Mesothelial cell of epicardium (in vitro differentiated cells): Measurements from ENCODE around the gene LZTFL1. TPM values are rescaled to one million over a fixed set of nuclear protein-coding genes. Genes with fewer than 3 reads are reported as not detected.

Experiments used
- DNase-seq, 2 experiments: peaks; one replicate each; pipeline ENCODE4 v3.0.0; 2021; ENCODE audit warnings: low spot score in 2 of 2; ENCODE audit not compliant: unreplicated experiment in 2 of 2
- H3K27ac Mint-ChIP-seq: 2 replicates; pipeline ENCODE4 v1.8.0; 2021; ENCODE audit warnings: mixed read lengths
- H3K27me3 Mint-ChIP-seq: 2 replicates; pipeline ENCODE4 v1.8.0; 2021; ENCODE audit warnings: low read depth, mixed read lengths
- H3K36me3 Mint-ChIP-seq: 2 replicates; pipeline ENCODE4 v1.8.0; 2021; ENCODE audit warnings: mixed read lengths
- H3K4me1 Mint-ChIP-seq: 2 replicates; pipeline ENCODE4 v1.8.0; 2021; ENCODE audit warnings: mixed read lengths
- H3K4me3 Mint-ChIP-seq: 2 replicates; pipeline ENCODE4 v1.8.0; 2021; ENCODE audit warnings: mild to moderate bottlenecking, moderate library complexity, mixed read lengths
- H3K9me3 Mint-ChIP-seq: 2 replicates; pipeline ENCODE4 v1.8.0; 2021; ENCODE audit warnings: mixed read lengths
- total RNA-seq: library from RNA; stranded (reverse); gene quantifications from 3 replicates; pipeline ENCODE4 v1.2.1, GENCODE V29; 2021
- TF ChIP-seq, protein P1 (sequence below): fragments of 200-600 bp; sonication (generic); IDR thresholded peaks from one replicate; pipeline ENCODE4 v1.5.0; 2021; ENCODE audit warnings: antibody characterized with exemption; ENCODE audit not compliant: unreplicated experiment

LZTFL1 gene
- total RNA-seq, 1 donor from 2014 or later: 21.7 TPM

DNA sequence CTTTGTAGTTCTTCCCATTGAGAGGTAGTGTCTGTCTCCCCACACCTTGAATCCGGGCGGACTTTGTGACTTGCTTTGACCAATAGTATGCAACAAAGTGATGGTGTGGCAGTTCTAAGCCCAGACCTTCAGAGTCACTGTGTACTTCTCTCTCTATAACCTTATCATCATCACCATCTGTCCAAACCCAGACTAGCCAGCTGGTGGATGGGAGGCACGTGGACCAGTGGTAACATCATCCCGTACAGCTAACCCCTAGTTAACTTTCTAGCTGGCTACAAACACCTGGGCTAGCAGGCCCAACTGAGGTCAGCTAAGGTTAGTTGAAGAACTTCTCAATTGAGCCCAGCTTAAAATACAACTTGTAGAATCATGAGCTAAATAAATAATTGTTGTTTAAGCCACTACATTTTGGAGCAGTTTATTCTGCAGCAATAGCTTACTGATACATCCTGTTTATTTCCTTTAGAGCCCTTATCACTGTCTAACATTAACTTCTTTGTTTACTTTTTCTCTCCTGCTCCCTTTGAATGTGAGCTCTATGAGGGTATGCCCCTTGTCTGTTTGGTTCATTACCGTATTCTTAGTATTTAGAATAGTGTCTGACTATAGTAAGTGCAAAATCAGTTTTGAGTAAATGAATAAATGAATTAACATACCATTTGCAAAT lies 32.9 kb upstream of the LZTFL1 start:
- Mint-ChIP-seq H3K4me3 (no peak overlapping the region), H3K9me3 (peaks cover 8% of the 10 kb centered on the region), H3K27ac (no peak overlapping the region), H3K27me3 (peaks cover 29% of the 10 kb centered on the region), H3K4me1 (no peaks in the 10 kb centered on the region), H3K36me3 (no peaks in the 10 kb centered on the region)
- TF ChIP-seq, protein P1, sequence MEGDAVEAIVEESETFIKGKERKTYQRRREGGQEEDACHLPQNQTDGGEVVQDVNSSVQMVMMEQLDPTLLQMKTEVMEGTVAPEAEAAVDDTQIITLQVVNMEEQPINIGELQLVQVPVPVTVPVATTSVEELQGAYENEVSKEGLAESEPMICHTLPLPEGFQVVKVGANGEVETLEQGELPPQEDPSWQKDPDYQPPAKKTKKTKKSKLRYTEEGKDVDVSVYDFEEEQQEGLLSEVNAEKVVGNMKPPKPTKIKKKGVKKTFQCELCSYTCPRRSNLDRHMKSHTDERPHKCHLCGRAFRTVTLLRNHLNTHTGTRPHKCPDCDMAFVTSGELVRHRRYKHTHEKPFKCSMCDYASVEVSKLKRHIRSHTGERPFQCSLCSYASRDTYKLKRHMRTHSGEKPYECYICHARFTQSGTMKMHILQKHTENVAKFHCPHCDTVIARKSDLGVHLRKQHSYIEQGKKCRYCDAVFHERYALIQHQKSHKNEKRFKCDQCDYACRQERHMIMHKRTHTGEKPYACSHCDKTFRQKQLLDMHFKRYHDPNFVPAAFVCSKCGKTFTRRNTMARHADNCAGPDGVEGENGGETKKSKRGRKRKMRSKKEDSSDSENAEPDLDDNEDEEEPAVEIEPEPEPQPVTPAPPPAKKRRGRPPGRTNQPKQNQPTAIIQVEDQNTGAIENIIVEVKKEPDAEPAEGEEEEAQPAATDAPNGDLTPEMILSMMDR: no peak
- no peak for DNase-seq

DNA sequence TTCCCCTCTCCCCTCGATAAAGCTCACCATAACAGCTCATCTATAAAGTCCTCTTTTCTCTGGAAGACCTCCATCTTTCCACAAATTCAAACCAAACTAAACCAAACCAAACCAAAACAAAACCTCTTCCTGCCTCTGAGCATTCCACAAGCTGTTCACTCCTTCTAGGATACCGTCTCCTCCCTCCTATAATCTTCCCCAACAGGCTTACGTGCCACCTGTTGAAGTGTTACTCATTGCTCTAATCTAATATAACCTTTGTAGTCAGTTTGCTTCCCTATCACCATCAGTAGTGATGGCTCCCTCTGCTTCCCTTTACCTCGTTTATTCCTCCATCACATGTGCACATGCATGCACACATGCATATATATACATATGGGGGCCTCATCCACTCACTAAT lies 31.7 kb upstream of the LZTFL1 start:
- Mint-ChIP-seq H3K27me3 (peaks cover 35% of the 10 kb centered on the region), H3K4me3 (no peak overlapping the region), H3K9me3 (peaks cover 8% of the 10 kb centered on the region), H3K27ac (no peak overlapping the region), H3K4me1 (no peaks in the 10 kb centered on the region), H3K36me3 (no peaks in the 10 kb centered on the region)
- no peak for DNase-seq
- TF ChIP-seq, protein P1: no peak

DNA sequence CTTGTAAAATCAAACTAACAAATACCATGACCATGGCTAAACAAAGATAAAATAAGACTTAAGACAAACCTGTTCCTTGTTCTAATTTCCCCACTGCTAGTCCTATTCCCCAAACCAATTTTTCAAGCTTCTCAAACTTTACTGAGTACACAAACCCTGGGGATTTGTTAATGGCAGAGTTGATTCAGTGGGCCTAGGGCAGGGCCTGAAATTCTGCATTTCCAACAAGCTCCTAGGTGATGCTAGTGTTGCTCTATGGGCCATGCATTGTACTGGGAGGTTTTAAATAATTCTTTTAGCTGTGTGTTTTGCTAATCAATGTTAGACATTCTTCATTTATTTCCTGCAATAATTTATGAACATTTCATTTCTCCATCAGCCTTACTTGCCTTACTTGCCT lies 31.1 kb upstream of the LZTFL1 start:
- no peaks in the 10 kb centered on the region for H3K4me1 Mint-ChIP-seq
- H3K36me3 Mint-ChIP-seq: no peaks in the 10 kb centered on the region
- H3K4me3 Mint-ChIP-seq: no peak overlapping the region
- TF ChIP-seq, protein P1: no peak
- DNase-seq: no peak
- peaks cover 8% of the 10 kb centered on the region for H3K9me3 Mint-ChIP-seq
- peaks cover 35% of the 10 kb centered on the region for H3K27me3 Mint-ChIP-seq
- no peak overlapping the region for H3K27ac Mint-ChIP-seq

DNA sequence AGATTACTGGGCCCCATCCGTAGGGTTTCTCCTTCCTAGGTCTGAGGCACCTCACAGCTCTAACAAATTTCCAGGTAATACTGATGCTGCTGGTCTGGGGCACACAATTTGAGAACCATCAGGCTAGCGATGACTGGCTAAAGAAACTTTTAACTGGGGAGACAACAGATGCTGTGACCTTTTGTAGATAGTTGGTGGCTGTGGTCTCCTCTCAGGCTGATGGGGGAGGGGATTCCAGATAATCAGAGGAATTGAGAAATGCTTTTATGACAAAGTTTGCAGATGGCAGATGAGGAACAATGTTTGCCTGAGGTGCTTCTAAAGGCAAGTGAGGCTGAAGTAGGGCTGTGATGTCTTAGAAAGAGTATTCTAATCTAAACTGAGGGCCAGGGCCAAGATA lies 30.6 kb upstream of the LZTFL1 start:
- H3K9me3 Mint-ChIP-seq: peaks cover 8% of the 10 kb centered on the region
- peaks cover 36% of the 10 kb centered on the region for H3K27me3 Mint-ChIP-seq
- DNase-seq: no peak
- H3K4me1 Mint-ChIP-seq: no peaks in the 10 kb centered on the region
- TF ChIP-seq, protein P1: no peak
- no peak overlapping the region for H3K27ac Mint-ChIP-seq
- no peak overlapping the region for H3K4me3 Mint-ChIP-seq
- H3K36me3 Mint-ChIP-seq: no peaks in the 10 kb centered on the region

DNA sequence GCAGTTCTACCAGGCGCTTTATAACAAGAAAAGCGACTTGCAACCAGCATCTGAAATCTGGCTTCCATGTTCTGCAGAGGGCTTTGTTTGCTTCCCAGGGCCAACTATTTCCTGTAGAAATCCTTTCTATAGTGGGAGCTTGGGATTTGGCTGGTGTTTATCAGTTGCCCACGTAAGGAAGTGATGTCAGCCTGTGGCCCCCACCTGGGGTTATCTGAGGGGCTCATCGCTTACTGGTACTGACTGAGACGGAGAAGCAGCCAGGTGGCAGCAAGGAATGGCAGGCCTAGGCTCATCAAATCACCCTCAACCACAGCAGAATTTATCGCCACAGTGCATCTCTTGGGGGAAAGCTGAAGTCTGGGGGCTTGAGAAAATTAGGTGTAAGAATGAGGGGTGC lies 29.9 kb upstream of the LZTFL1 start:
- H3K4me1 Mint-ChIP-seq: no peaks in the 10 kb centered on the region

More for the DNA sequence above, 29.9 kb upstream of the LZTFL1 start:
- TF ChIP-seq, protein P1: no peak
- DNase-seq: no peak
- H3K27ac Mint-ChIP-seq: no peak overlapping the region
- H3K27me3 Mint-ChIP-seq: peaks cover 41% of the 10 kb centered on the region
- H3K4me3 Mint-ChIP-seq: no peak overlapping the region
- peaks cover 8% of the 10 kb centered on the region for H3K9me3 Mint-ChIP-seq
- no peaks in the 10 kb centered on the region for H3K36me3 Mint-ChIP-seq
